GM12872 (cell line): ENCODE measurements around the gene BRPF1.

Experiments
- CTCF ChIP-seq: IDR thresholded peaks from 3 replicates; pipeline ENCODE4 v1.5.1; 2011; ENCODE audit warnings: low read depth, mild to moderate bottlenecking, low read length, moderate library complexity; ENCODE audit not compliant: insufficient read depth

Gene BRPF1

GRCh38 chr3:9777694-9778021 is 46.1 kb downstream of the BRPF1 start:
- TF ChIP-seq CTCF = no peak

- TF ChIP-seq CTCF = no peak
Observed at GRCh38 chr3:9778143-9779074, 46.9 kb downstream of the BRPF1 start.

GRCh38 chr3:9779075-9779593 is 47.6 kb downstream of the BRPF1 start:
- no peak for TF ChIP-seq CTCF

- TF ChIP-seq CTCF = no peak
Observed at GRCh38 chr3:9779721-9780457, 48.4 kb downstream of the BRPF1 start.

GRCh38 chr3:9780458-9780812 is 48.9 kb downstream of the BRPF1 start:
- no peak for TF ChIP-seq CTCF

GRCh38 chr3:9780910-9781309 is 49.4 kb downstream of the BRPF1 start:
- no peak for TF ChIP-seq CTCF

- no peak for TF ChIP-seq CTCF
Observed at GRCh38 chr3:9781551-9781950, 50.0 kb downstream of the BRPF1 start.
